H1 (cell line): ENCODE measurements around the gene MRPL27. TPM values are rescaled to one million over a fixed set of nuclear protein-coding genes. Genes with fewer than 3 reads are reported as not detected.

Experiments
- KDM1A ChIP-seq: fragments of 200-600, 300-600 bp; sonication (generic); IDR thresholded peaks from 2 replicates; pipeline ENCODE4 v1.7.1; 2016; ENCODE audit warnings: mild to moderate bottlenecking, low read length, borderline replicate concordance
- NANOG ChIP-seq: IDR thresholded peaks from 2 replicates; pipeline ENCODE4 v1.6.1; 2011; ENCODE audit warnings: low read length, low read depth, mild to moderate bottlenecking, inconsistent platforms; ENCODE audit not compliant: insufficient read depth, poor library complexity, severe bottlenecking
- ZNF274 ChIP-seq: IDR thresholded peaks from 2 replicates; pipeline ENCODE4 v1.7.0; 2012; ENCODE audit warnings: low read length, borderline replicate concordance; ENCODE audit errors: extremely low read depth
- polyA plus RNA-seq, 7 experiments: library from polyadenylated mRNA; depleted of rRNA in 3 of 7; stranded (reverse) in 5 of 7; unstranded in 2 of 7; fragments of >200 nt in 5 of 7; fragments of 200-250 nt in 2 of 7; gene quantifications; 1 replicate in 5 of 7; 2 replicates in 1 of 7; 4 replicates in 1 of 7; pipeline versions ENCODE4 v1.2.1 to v1.2.3, GENCODE V29; 2011 to 2013; ENCODE audit warnings: missing spikeins in 2 of 7, mixed read lengths in 2 of 7
- total RNA-seq: library from RNA; stranded (reverse); fragmentation: NEBNext Ultra II Directional; extraction: Animal tissue kit (Norgen Biotek cat#: 25700); gene quantifications from 2 replicates; pipeline ENCODE4 v1.2.1, GENCODE V29; 2021

The MRPL27 gene
- total and polyA plus RNA-seq, 2 of the 8 experiments (the other 6 are each of a cell fraction or from before 2014, with no cell fraction given): 75.6 to 135 TPM

GRCh38 chr17:50350733-50351132, 22.3 kb downstream of the MRPL27 start (continued):
- TF ChIP-seq ZNF274: no peak
- TF ChIP-seq NANOG: no peak
- no peak for TF ChIP-seq KDM1A
